ENCODE measurements around the gene MRC2. TPM values are rescaled to one million over a fixed set of nuclear protein-coding genes. Genes with fewer than 3 reads are reported as not detected.

Gene MRC2
- polyA plus RNA-seq, 1 of the 3 experiments (the other 2 are of a cell fraction) = 213 TPM

GRCh38 chr17:62644487-62645173 is 17.2 kb downstream of the MRC2 start (continued):
- TF ChIP-seq MAX (IDR thresholded peaks at IDR 0.05; ENCODE audit: low read depth) (no peak), JUND (IDR thresholded peaks at IDR 0.05) (no peak), IRF3 (IDR thresholded peaks at IDR 0.05; ENCODE audit: low read depth, low read length) (no peak), EP300 (IDR thresholded peaks at IDR 0.05; ENCODE audit: borderline replicate concordance in 1 of 2, low read depth in 1 of 2, low read length in 1 of 2) (no peak), TCF12 (IDR thresholded peaks at IDR 0.05) (no peak), SMC3 (IDR thresholded peaks at IDR 0.05; ENCODE audit: low read depth, low read length) (no peak), YY1 (IDR thresholded peaks at IDR 0.05; ENCODE audit: low read depth) (no peak)

GRCh38 chr17:62648251-62648955 is 20.9 kb downstream of the MRC2 start:
- ChIA-PET CTCF (interaction anchor here (0.9 kb wide), 1 partner anchor 24 kb away, joined by 3 read pairs; no protein-coding TSS in a partner anchor), POLR2A (no interaction called here)
- Histone ChIP-seq H3K9me3 (no peaks in the 10 kb centered on the region), H3K27ac (ENCODE audit: low read depth in 2 of 2, low read length in 1 of 2) (no peak overlapping the region), H3K79me2 (ENCODE audit: insufficient read depth) (peaks cover 99% of the 10 kb centered on the region), H4K20me1 (ENCODE audit: insufficient read depth) (peaks cover 27% of the 10 kb centered on the region), H3K4me2 (no peak overlapping the region), H3K4me1 (ENCODE audit: control insufficient read depth in 1 of 2, insufficient read depth in 2 of 2, low read depth in 1 of 2, low read length in 1 of 2) (peaks cover 14 to 16% of the 10 kb centered on the region in 2 experiments), H3K9me2 (no peaks in the 10 kb centered on the region), H3K9ac (no peak overlapping the region), H3K27me3 (ENCODE audit: insufficient read depth) (no peaks in the 10 kb centered on the region), H3F3A (replicated peaks; ENCODE audit: insufficient read depth) (peaks cover 43% of the 10 kb centered on the region), H3K4me3 (ENCODE audit: low read depth in 2 of 2, low read length in 1 of 2) (no peak overlapping the region), H2AFZ (ENCODE audit: low read depth) (no peak overlapping the region), H3K36me3 (replicated peaks in 1 of 2; ENCODE audit: control insufficient read depth in 1 of 2, insufficient read depth in 2 of 2, low read length in 1 of 2) (peaks cover 13 to 20% of the 10 kb centered on the region in 2 experiments)
- DNase-seq = no peak
- 90% methylated on average over 15 of the region's 15 CpGs for WGBS (ENCODE audit: low lambda C conversion rate)
- TF ChIP-seq TCF12 (IDR thresholded peaks at IDR 0.05) (no peak), CTCF (IDR thresholded peaks at IDR 0.05) (no peak), NFIC (IDR thresholded peaks at IDR 0.05; ENCODE audit: borderline replicate concordance) (no peak), USF1 (IDR thresholded peaks at IDR 0.05; ENCODE audit: borderline replicate concordance, low read depth) (no peak)

All from SK-N-SH (cell line).